SKM-1 treated with dmso at 0.1 percent for 144 hours (cell line): ENCODE data around the gene SMPD1.
"Not testable (repeated sequence)": the region's sequence is repeated elsewhere in the genome, so short reads cannot be mapped to it uniquely, and the experiment has no call there.

Experiments
- DNase-seq: peaks from one replicate; lab custom pipeline; 2025; ENCODE audit not compliant: unreplicated experiment; lab: John Stamatoyannopoulos, UW

SMPD1 gene

GRCh38 chr11:6387811-6388599 is 2.3 kb upstream of the SMPD1 start:
- DNase-seq, result no peak

GRCh38 chr11:6388748-6389147 is 1.5 kb upstream of the SMPD1 start:
- DNase-seq, result no peak

DNA sequence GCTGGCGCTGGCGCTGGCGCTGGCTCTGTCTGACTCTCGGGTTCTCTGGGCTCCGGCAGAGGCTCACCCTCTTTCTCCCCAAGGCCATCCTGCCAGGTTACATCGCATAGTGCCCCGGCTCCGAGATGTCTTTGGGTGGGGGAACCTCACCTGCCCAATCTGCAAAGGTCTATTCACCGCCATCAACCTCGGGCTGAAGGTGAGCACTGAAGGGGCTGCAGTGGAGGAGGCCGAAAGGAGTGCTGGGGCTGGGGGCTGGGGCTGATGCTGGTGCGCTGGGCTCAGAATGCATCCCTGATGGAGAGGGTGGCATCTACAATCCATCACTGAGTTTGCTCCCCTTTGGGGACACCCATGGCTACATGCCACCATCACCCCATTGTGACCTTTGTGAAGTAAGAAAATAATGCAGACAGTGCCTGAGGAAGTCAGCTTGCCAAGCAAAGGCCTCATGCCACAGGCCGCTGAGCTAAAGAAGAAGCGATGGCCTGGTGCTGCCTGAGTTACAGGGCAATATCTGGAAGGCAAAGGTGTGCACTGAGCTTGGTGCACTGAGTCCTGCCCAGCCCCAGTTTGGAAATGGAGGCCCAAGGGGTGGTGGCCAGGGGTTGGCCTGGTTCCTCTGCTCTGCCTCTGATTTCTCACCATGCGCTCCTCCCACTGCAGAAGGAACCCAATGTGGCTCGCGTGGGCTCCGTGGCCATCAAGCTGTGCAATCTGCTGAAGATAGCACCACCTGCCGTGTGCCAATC is 620 bp downstream of the SMPD1 start:
- DNase-seq, result no peak

DNA sequence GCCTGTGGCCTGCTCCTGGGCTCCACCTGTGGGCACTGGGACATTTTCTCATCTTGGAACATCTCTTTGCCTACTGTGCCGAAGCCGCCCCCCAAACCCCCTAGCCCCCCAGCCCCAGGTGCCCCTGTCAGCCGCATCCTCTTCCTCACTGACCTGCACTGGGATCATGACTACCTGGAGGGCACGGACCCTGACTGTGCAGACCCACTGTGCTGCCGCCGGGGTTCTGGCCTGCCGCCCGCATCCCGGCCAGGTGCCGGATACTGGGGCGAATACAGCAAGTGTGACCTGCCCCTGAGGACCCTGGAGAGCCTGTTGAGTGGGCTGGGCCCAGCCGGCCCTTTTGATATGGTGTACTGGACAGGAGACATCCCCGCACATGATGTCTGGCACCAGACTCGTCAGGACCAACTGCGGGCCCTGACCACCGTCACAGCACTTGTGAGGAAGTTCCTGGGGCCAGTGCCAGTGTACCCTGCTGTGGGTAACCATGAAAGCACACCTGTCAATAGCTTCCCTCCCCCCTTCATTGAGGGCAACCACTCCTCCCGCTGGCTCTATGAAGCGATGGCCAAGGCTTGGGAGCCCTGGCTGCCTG is 1.4 kb downstream of the SMPD1 start:
- DNase-seq, result no peak

DNA sequence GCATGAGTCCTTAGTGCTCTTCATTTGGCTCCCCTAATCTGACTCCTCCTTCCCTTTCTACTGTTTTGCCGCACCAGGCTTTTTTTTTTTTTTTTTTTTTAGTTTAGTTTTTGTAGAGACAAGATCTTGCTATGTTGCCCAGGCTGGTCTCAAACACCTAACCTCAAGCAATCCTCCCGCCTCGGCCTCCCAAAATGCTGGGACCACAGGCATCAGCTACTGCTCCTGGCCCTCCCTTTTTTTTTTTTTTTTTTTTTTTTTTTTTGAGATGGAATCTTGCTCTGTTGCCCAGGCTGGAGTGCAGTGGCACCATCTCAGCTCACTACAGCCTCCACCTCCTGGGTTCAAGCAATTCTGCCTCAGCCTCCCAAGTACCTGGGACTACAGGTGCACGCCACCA is 2.0 kb downstream of the SMPD1 start:
- DNase-seq, result not testable (repeated sequence)

DNA sequence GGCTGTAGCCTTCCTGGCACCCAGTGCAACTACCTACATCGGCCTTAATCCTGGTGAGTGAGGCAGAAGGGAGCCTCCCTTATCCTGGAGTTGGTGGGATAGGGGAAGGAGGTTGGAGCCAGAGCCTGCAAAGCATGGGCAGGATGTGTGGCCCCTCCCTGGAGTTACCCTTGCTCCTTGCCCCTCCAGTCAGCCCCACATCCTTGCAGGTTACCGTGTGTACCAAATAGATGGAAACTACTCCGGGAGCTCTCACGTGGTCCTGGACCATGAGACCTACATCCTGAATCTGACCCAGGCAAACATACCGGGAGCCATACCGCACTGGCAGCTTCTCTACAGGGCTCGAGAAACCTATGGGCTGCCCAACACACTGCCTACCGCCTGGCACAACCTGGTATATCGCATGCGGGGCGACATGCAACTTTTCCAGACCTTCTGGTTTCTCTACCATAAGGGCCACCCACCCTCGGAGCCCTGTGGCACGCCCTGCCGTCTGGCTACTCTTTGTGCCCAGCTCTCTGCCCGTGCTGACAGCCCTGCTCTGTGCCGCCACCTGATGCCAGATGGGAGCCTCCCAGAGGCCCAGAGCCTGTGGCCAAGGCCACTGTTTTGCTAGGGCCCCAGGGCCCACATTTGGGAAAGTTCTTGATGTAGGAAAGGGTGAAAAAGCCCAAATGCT is 3.9 kb downstream of the SMPD1 start:
- DNase-seq, result no peak

DNA sequence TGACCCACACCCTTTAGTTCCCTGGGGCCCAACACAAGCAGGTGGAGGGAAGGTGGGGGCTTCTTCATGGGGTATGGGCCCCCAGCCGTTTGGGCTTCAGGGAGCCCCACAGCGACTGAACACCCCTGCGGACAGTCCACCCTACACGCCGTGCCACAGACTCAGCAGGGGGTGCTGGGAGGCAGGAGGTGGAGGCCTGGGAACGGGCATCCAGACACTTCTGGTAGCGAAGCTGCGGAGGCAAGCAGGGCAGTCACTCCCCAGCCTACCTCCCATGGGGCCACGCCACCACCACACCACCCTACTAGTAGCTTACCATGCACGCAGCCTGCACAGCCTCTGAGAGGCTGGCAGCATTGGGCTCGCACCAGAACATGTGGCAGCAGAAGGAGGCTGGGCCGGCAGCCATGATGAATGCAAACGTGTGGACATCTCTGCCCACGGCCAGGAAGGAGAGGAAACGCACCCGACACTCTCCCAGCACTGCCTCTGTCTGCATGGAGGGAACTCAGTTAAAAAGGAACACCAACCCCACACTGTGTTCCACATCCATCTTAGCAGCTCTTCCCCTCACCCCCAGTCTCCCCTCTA is 5.3 kb downstream of the SMPD1 start:
- DNase-seq, result no peak

DNA sequence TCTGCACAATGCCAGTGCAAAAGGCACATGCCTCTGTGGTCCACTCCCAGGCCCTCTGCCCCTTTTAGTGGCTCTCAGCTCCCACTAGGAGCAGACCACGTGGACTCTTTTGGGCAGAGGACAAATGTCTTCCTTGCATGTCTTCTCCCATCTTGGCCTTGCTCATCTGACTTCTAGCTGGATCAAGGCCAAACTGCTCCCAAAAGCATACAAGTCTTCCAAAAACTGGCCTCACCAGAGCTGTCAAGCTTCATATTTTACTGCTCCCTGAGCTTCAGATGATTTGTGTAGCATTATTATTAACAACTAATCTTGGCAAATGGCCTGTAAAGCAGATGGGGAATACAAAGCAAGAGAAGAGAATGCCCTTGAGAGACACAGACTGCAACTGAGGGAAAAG is 6.9 kb downstream of the SMPD1 start:
- no peak for DNase-seq

GRCh38 chr11:6397636-6398035 is 7.4 kb downstream of the SMPD1 start:
- DNase-seq, result no peak

- no peak for DNase-seq
These were observed 10.4 kb downstream of the SMPD1 start for GRCh38 chr11:6400431-6401345.

GRCh38 chr11:6401464-6401863 is 11.2 kb downstream of the SMPD1 start:
- no peak for DNase-seq

GRCh38 chr11:6402061-6402470 is 11.8 kb downstream of the SMPD1 start:
- DNase-seq, result no peak

- peak; percentile 49 for DNase-seq
These were observed 12.3 kb downstream of the SMPD1 start for GRCh38 chr11:6402561-6402981.

DNA sequence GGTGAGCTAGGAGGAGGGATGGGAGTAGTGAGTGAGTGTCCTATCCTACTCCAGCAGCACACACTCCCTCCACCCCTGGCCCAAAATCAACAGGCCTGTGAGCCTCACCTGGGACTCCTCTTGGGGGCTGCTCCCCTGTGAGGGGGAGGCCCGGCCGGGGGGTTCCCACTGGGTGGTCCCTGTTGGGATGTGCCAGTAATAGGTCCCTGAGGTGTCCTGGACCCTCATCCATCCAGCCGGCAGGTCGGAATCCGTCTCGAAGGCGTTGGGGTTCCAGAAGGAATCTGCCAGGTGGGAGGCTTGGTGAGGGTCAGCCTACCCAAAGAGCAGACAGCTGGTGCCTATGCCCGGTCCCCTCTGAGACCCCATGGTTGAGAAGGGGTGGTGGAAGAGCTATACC is 13.3 kb downstream of the SMPD1 start:
- no peak for DNase-seq

- no peak for DNase-seq
These were observed 14.2 kb downstream of the SMPD1 start for GRCh38 chr11:6404342-6405051.

DNA sequence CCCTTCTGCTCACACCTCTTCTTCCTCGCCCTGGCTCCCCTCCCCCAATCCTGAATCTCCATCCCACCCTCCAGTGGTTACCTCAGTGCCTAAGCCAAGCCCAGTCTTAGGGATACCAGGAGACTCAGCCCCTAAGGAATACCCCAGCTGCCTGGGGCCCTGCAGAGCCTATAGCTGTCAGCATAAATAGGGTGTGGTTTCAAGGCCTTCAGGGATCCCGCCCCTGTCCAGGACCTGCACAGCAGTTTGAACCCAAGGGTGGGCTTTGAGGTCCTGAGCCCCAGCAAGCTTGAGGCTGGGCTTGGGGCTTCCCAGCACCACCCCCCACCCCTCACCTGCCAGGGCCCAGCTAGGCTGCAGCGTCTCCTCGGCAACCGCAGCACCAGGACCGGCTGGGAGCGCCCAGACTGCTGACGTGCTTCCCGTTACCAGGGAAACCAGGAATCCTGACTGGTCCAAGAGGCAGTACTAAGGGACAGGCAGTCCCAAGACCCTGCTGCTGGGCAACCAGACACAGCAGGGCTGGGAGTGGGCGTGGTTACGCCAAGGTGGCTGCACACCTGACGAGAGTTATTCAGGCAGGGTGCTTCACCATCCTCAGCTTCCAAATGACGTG is 14.9 kb downstream of the SMPD1 start:
- DNase-seq, result no peak

DNA sequence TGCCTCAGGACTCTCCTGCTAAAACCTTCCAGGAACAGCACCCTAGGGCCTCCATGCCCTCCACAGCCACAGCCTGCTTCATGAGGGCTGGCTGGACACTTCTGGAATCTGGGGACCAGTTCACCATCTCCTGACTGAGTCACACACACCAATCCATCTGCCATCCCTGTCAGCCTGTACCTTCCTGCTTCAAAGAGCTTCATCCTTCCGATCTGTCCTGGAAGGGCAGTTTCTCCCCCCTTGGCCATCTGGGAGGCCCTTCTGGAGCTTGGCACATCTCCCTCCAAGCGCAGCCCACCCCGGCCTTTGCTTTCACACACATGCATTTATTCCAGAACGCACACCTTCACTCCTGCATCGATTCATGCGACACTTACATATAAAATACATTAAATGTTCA is 15.6 kb downstream of the SMPD1 start:
- no peak for DNase-seq

- no peak for DNase-seq
These were observed 16.1 kb downstream of the SMPD1 start for GRCh38 chr11:6406370-6406769.
